Osteoblast (primary cell): ENCODE results near the gene OR52E8. TPM values are rescaled to one million over a fixed set of nuclear protein-coding genes. Genes with fewer than 3 reads are reported as not detected.

ENCODE experiments used
- DNase-seq: peaks from one replicate; pipeline ENCODE4 v3.0.0; 2011; ENCODE audit warnings: low spot score, mixed read lengths; ENCODE audit not compliant: insufficient read length; ENCODE audit errors: missing footprints
- H2AFZ ChIP-seq: 2 replicates; pipeline ENCODE4 v1.6.0; 2011; ENCODE audit warnings: mild to moderate bottlenecking, low read length
- H3K27ac ChIP-seq: 2 replicates; pipeline ENCODE4 v1.5.1; 2011; ENCODE audit warnings: mild to moderate bottlenecking, low read depth, low read length, moderate library complexity
- H3K27me3 ChIP-seq: 2 replicates; pipeline ENCODE4 v1.6.0; 2012; ENCODE audit warnings: mild to moderate bottlenecking, control low read depth, inconsistent platforms, low read length, moderate library complexity; ENCODE audit not compliant: insufficient read depth
- H3K36me3 ChIP-seq: 2 replicates; pipeline ENCODE4 v1.5.1; 2011; ENCODE audit warnings: mild to moderate bottlenecking, low read length, control low read depth, moderate library complexity; ENCODE audit not compliant: insufficient read depth
- H3K4me1 ChIP-seq: 2 replicates; pipeline ENCODE4 v1.5.1; 2011; ENCODE audit warnings: mild to moderate bottlenecking, low read length, control low read depth, moderate library complexity; ENCODE audit not compliant: insufficient read depth
- H3K4me2 ChIP-seq: 2 replicates; pipeline ENCODE4 v1.6.0; 2011; ENCODE audit warnings: mild to moderate bottlenecking, low read length; ENCODE audit not compliant: insufficient read depth
- H3K4me3 ChIP-seq: fragments of 200-600 bp; sonication (generic); 3 replicates; pipeline ENCODE4 v1.5.1; 2012; ENCODE audit warnings: mild to moderate bottlenecking, low read length, inconsistent platforms; ENCODE audit not compliant: insufficient read depth
- H3K79me2 ChIP-seq: 2 replicates; pipeline ENCODE4 v1.6.0; 2012; ENCODE audit warnings: mild to moderate bottlenecking, low read length, control low read depth, inconsistent platforms; ENCODE audit not compliant: insufficient read depth
- H3K9me3 ChIP-seq: 2 replicates; pipeline ENCODE4 v1.5.1; 2011; ENCODE audit warnings: low read depth, low read length, control low read depth
- H4K20me1 ChIP-seq: 2 replicates; pipeline ENCODE4 v1.6.0; 2012; ENCODE audit warnings: mild to moderate bottlenecking, low read length, control low read depth; ENCODE audit not compliant: insufficient read depth
- CTCF ChIP-seq: IDR thresholded peaks from 2 replicates; pipeline ENCODE4 v1.5.1; 2011; ENCODE audit warnings: mild to moderate bottlenecking, low read depth, low read length, moderate library complexity; ENCODE audit errors: extremely low read depth
- total RNA-seq: library from RNA; depleted of rRNA; stranded (reverse); fragments of >200 nt; gene quantifications from 2 replicates; pipeline ENCODE4 v1.2.3, GENCODE V29; 2012

Gene OR52E8
- total RNA-seq, 1 donor: 0.36 TPM

GRCh38 chr11:5887661-5888060 is 30.2 kb upstream of the OR52E8 start:
- Histone ChIP-seq H2AFZ (no peak overlapping the region), H3K4me3 (no peak overlapping the region), H3K36me3 (no peaks in the 10 kb centered on the region), H4K20me1 (no peaks in the 10 kb centered on the region), H3K4me2 (no peak overlapping the region), H3K4me1 (no peaks in the 10 kb centered on the region), H3K79me2 (no peaks in the 10 kb centered on the region), H3K9me3 (no peaks in the 10 kb centered on the region), H3K27ac (no peak overlapping the region), H3K27me3 (no peaks in the 10 kb centered on the region)
- TF ChIP-seq CTCF: no peak
- DNase-seq: no peak

- Histone ChIP-seq H3K27me3 (no peaks in the 10 kb centered on the region), H4K20me1 (no peaks in the 10 kb centered on the region)
- no peak for DNase-seq
Measured at GRCh38 chr11:5887172-5887571, 29.7 kb upstream of the OR52E8 start.

GRCh38 chr11:5881756-5882155 is 24.3 kb upstream of the OR52E8 start:
- Histone ChIP-seq H4K20me1 (no peaks in the 10 kb centered on the region), H3K27ac (no peak overlapping the region), H3K4me1 (no peaks in the 10 kb centered on the region), H3K36me3 (no peaks in the 10 kb centered on the region), H3K27me3 (no peaks in the 10 kb centered on the region), H3K4me2 (no peak overlapping the region), H2AFZ (no peak overlapping the region), H3K9me3 (no peaks in the 10 kb centered on the region), H3K4me3 (no peak overlapping the region), H3K79me2 (no peaks in the 10 kb centered on the region)
- no peak for TF ChIP-seq CTCF
- no peak for DNase-seq

More at GRCh38 chr11:5887172-5887571, 29.7 kb upstream of the OR52E8 start:
- no peak overlapping the region for H2AFZ ChIP-seq
- TF ChIP-seq CTCF: no peak
- H3K79me2 ChIP-seq: no peaks in the 10 kb centered on the region
- H3K4me3 ChIP-seq: no peak overlapping the region
- H3K9me3 ChIP-seq: no peaks in the 10 kb centered on the region
- H3K4me1 ChIP-seq: no peaks in the 10 kb centered on the region
- no peaks in the 10 kb centered on the region for H3K36me3 ChIP-seq
- H3K27ac ChIP-seq: no peak overlapping the region
- no peak overlapping the region for H3K4me2 ChIP-seq

- Histone ChIP-seq H3K4me1 (no peaks in the 10 kb centered on the region), H3K36me3 (no peaks in the 10 kb centered on the region), H4K20me1 (no peaks in the 10 kb centered on the region), H3K4me3 (no peak within 1 kb of the TSS), H3K4me2 (no peak within 1 kb of the TSS), H3K27me3 (no peaks in the 10 kb centered on the region), H2AFZ (no peak within 1 kb of the TSS), H3K27ac (no peak within 1 kb of the TSS), H3K79me2 (no peaks in the 10 kb centered on the region), H3K9me3 (no peaks in the 10 kb centered on the region)
- no peak for TF ChIP-seq CTCF
- DNase-seq: no peak
Measured at GRCh38 chr11:5880329-5880728, 22.8 kb upstream of the OR52E8 start, which contains the start of gene OR52E4. OR52E4 (plus strand) TSS chr11:5880629; CDS start chr11:5884293, 3,664 bp downstream.
